ENCODE measurements around the gene ZNF616.

DNA sequence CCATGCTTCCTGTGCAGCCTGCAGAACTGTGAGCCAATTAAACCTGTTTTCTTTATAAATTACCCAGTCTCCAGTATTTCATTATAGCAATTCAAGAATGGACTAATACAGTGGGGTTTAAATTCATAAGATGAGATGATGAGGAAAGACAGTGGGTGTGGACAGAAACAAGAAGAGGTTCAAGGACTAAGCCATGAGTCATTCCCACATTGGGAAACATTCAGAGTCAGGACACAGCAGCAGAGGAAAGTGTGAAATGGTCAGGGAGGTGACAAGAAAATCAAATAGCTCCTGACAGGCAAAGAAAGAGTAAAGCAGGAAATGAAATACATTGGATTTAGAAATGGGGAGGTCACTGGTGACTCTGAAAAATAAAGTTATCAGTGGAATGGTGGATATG, 53.3 kb downstream of the ZNF616 start:
- TF ChIP-seq, protein P1, sequence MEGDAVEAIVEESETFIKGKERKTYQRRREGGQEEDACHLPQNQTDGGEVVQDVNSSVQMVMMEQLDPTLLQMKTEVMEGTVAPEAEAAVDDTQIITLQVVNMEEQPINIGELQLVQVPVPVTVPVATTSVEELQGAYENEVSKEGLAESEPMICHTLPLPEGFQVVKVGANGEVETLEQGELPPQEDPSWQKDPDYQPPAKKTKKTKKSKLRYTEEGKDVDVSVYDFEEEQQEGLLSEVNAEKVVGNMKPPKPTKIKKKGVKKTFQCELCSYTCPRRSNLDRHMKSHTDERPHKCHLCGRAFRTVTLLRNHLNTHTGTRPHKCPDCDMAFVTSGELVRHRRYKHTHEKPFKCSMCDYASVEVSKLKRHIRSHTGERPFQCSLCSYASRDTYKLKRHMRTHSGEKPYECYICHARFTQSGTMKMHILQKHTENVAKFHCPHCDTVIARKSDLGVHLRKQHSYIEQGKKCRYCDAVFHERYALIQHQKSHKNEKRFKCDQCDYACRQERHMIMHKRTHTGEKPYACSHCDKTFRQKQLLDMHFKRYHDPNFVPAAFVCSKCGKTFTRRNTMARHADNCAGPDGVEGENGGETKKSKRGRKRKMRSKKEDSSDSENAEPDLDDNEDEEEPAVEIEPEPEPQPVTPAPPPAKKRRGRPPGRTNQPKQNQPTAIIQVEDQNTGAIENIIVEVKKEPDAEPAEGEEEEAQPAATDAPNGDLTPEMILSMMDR (IDR thresholded peaks at IDR 0.05 in 4 of 5, conservative IDR thresholded peaks at IDR 0.05 in 1 of 5) = no peak
- no peak for TF ChIP-seq POLR2A (IDR thresholded peaks at IDR 0.05)
